AG04450 (cell line): Measurements from ENCODE around the gene GSG1L. TPM values are rescaled to one million over a fixed set of nuclear protein-coding genes. Genes with fewer than 3 reads are reported as not detected.

Source experiments
- CTCF ChIA-PET: fragments of 300-600, 350-600 bp; formaldehyde crosslinking; extraction: SDS; loops from one replicate; lab custom pipeline; 2022; ENCODE audit warnings: antibody characterized with exemption, inconsistent platforms; lab: Charles Lee
- POLR2A ChIA-PET: fragments of 350-600 bp; formaldehyde crosslinking; extraction: SDS; loops from one replicate; lab custom pipeline; 2021; ENCODE audit warnings: antibody characterized with exemption, inconsistent platforms; lab: Yijun Ruan, JAX
- DNase-seq: peaks from one replicate; pipeline ENCODE4 v3.0.0-alpha.2; 2011; ENCODE audit warnings: low read depth, low spot score
- H3K27ac ChIP-seq: one replicate; pipeline ENCODE4 v1.5.1; 2012; ENCODE audit warnings: low read depth, low read length, control low read depth
- H3K27me3 ChIP-seq: one replicate; pipeline ENCODE4 v1.6.0; 2012; ENCODE audit warnings: low read length; ENCODE audit not compliant: control insufficient read depth, insufficient read depth
- H3K4me3 ChIP-seq: 2 replicates; pipeline ENCODE4 v1.5.1; 2011; ENCODE audit warnings: mild to moderate bottlenecking, low read depth, low read length, control low read depth
- H3K9me3 ChIP-seq: 2 replicates; pipeline ENCODE4 v1.5.1; 2012; ENCODE audit warnings: low read length; ENCODE audit not compliant: control insufficient read depth, insufficient read depth
- CTCF ChIP-seq: IDR thresholded peaks from 2 replicates; pipeline ENCODE4 v1.5.1; 2011; ENCODE audit warnings: low read depth, low read length, control low read depth, inconsistent platforms
- polyA plus RNA-seq: library from polyadenylated mRNA; depleted of rRNA; stranded (reverse); fragments of >200 nt; gene quantifications from 2 replicates; pipeline ENCODE4 v1.2.3, GENCODE V29; 2011

Gene GSG1L
- polyA plus RNA-seq, 1 experiment: not detected

GRCh38 chr16:27827765-27828164, 235.7 kb downstream of the GSG1L start:
- H3K27me3 ChIP-seq: peaks cover 8% of the 10 kb centered on the region
- H3K9me3 ChIP-seq: peaks cover 4% of the 10 kb centered on the region; the same call in 1 of the 2 replicates

GRCh38 chr16:27826893-27827289, 236.6 kb downstream of the GSG1L start:
- POLR2A ChIA-PET: no interaction called here
- CTCF ChIA-PET: no interaction called here
- H3K27ac ChIP-seq: no peak overlapping the region
- H3K9me3 ChIP-seq: peaks cover 4% of the 10 kb centered on the region; the same call in 1 of the 2 replicates
- peaks cover 8% of the 10 kb centered on the region for H3K27me3 ChIP-seq
- DNase-seq: no peak
- no peak for TF ChIP-seq CTCF
- H3K4me3 ChIP-seq: no peak overlapping the region

More at GRCh38 chr16:27827765-27828164, 235.7 kb downstream of the GSG1L start:
- CTCF ChIA-PET: no interaction called here
- TF ChIP-seq CTCF: no peak
- POLR2A ChIA-PET: no interaction called here
- no peak overlapping the region for H3K4me3 ChIP-seq
- H3K27ac ChIP-seq: no peak overlapping the region
- DNase-seq: no peak

- ChIA-PET CTCF (interaction anchor here (0.6 kb wide), 1 partner anchor 716 kb away, joined by 5 read pairs; no protein-coding TSS in a partner anchor), POLR2A (no interaction called here)
- peaks cover 4% of the 10 kb centered on the region; the same call in 1 of the 2 replicates for H3K9me3 ChIP-seq
- H3K27ac ChIP-seq: no peak overlapping the region
- no peak for TF ChIP-seq CTCF
- DNase-seq: no peak
- H3K4me3 ChIP-seq: no peak overlapping the region
- peaks cover 8% of the 10 kb centered on the region for H3K27me3 ChIP-seq
These were observed 237.2 kb downstream of the GSG1L start for GRCh38 chr16:27826081-27826892.

- H3K4me3 ChIP-seq: no peak overlapping the region
- CTCF ChIA-PET: no interaction called here
- no peak overlapping the region for H3K27ac ChIP-seq
- POLR2A ChIA-PET: no interaction called here
- no peak for DNase-seq
- H3K27me3 ChIP-seq: peaks cover 8% of the 10 kb centered on the region
- H3K9me3 ChIP-seq: peaks cover under 1% of the 10 kb centered on the region; the same call in 1 of the 2 replicates
- TF ChIP-seq CTCF: no peak
These were observed 238.7 kb downstream of the GSG1L start for GRCh38 chr16:27824786-27825185.

GRCh38 chr16:27824006-27824405, 239.5 kb downstream of the GSG1L start:
- Histone ChIP-seq H3K9me3 (no peaks in the 10 kb centered on the region), H3K4me3 (no peak overlapping the region), H3K27me3 (peaks cover 10% of the 10 kb centered on the region), H3K27ac (no peak overlapping the region)
- ChIA-PET CTCF (no interaction called here), POLR2A (no interaction called here)
- DNase-seq: no peak
- TF ChIP-seq CTCF: no peak
